H9 (cell line): ENCODE measurements around the gene GRIK4. TPM values are rescaled to one million over a fixed set of nuclear protein-coding genes. Genes with fewer than 3 reads are reported as not detected.
A peak's percentile ranks its signal among the peaks of the same experiment; 100 is the strongest.

ENCODE experiments used
- DNase-seq: peaks from one replicate; pipeline ENCODE4 v3.0.0-alpha.2; 2017
- H2AFZ ChIP-seq: one replicate; pipeline ENCODE4 v1.6.1; 2013; ENCODE audit warnings: mild to moderate bottlenecking, low read length, control low read depth, moderate library complexity
- H2AK5ac ChIP-seq: 2 replicates; pipeline ENCODE4 v1.6.1; 2013; ENCODE audit warnings: low read length, control low read depth, mixed read lengths; ENCODE audit not compliant: insufficient read length
- H2BK120ac ChIP-seq: one replicate; pipeline ENCODE4 v1.6.1; 2013; ENCODE audit warnings: low read depth, mild to moderate bottlenecking, low read length, control low read depth, inconsistent platforms; ENCODE audit not compliant: poor library complexity, severe bottlenecking
- H2BK12ac ChIP-seq: 2 replicates; pipeline ENCODE4 v1.6.1; 2013; ENCODE audit warnings: low read length, control low read depth, mixed read lengths, low read depth; ENCODE audit not compliant: insufficient read length
- H2BK15ac ChIP-seq: 2 replicates; pipeline ENCODE4 v1.6.1; 2013; ENCODE audit warnings: low read depth, low read length, control low read depth
- H2BK20ac ChIP-seq: one replicate; pipeline ENCODE4 v1.6.1; 2013; ENCODE audit warnings: low read depth, mild to moderate bottlenecking, low read length, control low read depth, inconsistent platforms; ENCODE audit not compliant: poor library complexity, severe bottlenecking
- H2BK5ac ChIP-seq: 2 replicates; pipeline ENCODE4 v1.6.1; 2013; ENCODE audit warnings: low read length, control low read depth, mixed read lengths; ENCODE audit not compliant: insufficient read length
- H3K14ac ChIP-seq: 2 replicates; pipeline ENCODE4 v1.6.1; 2013; ENCODE audit warnings: low read length, control low read depth; ENCODE audit not compliant: insufficient read depth
- H3K18ac ChIP-seq: 2 replicates; pipeline ENCODE4 v1.6.1; 2013; ENCODE audit warnings: low read depth, mild to moderate bottlenecking, mixed read lengths, low read length, control low read depth; ENCODE audit not compliant: insufficient read length
- H3K23ac ChIP-seq: 2 replicates; pipeline ENCODE4 v1.6.1; 2013; ENCODE audit warnings: low read length, control low read depth, mixed read lengths, low read depth; ENCODE audit not compliant: insufficient read length
- H3K23me2 ChIP-seq: 2 replicates; pipeline ENCODE4 v1.6.1; 2013; ENCODE audit warnings: low read depth, mild to moderate bottlenecking, mixed read lengths, low read length, control low read depth; ENCODE audit not compliant: insufficient read length, poor library complexity, severe bottlenecking
- H3K27ac ChIP-seq: 2 replicates; pipeline ENCODE4 v1.5.1; 2013; ENCODE audit warnings: low read length, control low read depth, mixed read lengths, low read depth; ENCODE audit not compliant: insufficient read length
- H3K27me3 ChIP-seq: 2 replicates; pipeline ENCODE4 v1.6.1; 2013; ENCODE audit warnings: low read length, control low read depth, inconsistent platforms; ENCODE audit not compliant: insufficient read depth
- H3K4ac ChIP-seq: 2 replicates; pipeline ENCODE4 v1.6.1; 2013; ENCODE audit warnings: low read depth, mild to moderate bottlenecking, control low read depth, inconsistent platforms, low read length, moderate library complexity
- H3K4me1 ChIP-seq: 2 replicates; pipeline ENCODE4 v1.6.1; 2013; ENCODE audit warnings: low read length, control low read depth, inconsistent platforms; ENCODE audit not compliant: insufficient read depth
- H3K4me2 ChIP-seq: 2 replicates; pipeline ENCODE4 v1.6.1; 2013; ENCODE audit warnings: low read length, control low read depth, mixed read lengths; ENCODE audit not compliant: insufficient read length, insufficient read depth
- H3K56ac ChIP-seq: 2 replicates; pipeline ENCODE4 v1.6.1; 2013; ENCODE audit warnings: low read depth, mild to moderate bottlenecking, mixed read lengths, low read length, control low read depth; ENCODE audit not compliant: insufficient read length
- H3K79me1 ChIP-seq: 2 replicates; pipeline ENCODE4 v1.6.1; 2013; ENCODE audit warnings: low read depth, mild to moderate bottlenecking, moderate library complexity, low read length, control low read depth, inconsistent platforms; ENCODE audit not compliant: insufficient read depth, poor library complexity, severe bottlenecking
- H3K79me2 ChIP-seq: 2 replicates; pipeline ENCODE4 v1.6.1; 2013; ENCODE audit warnings: low read length, control low read depth, inconsistent platforms; ENCODE audit not compliant: insufficient read depth
- H3K9ac ChIP-seq: 2 replicates; pipeline ENCODE4 v1.6.1; 2013; ENCODE audit warnings: low read length, control low read depth, mixed read lengths; ENCODE audit not compliant: insufficient read length; ENCODE audit errors: extremely low read depth
- H3K9me3 ChIP-seq: one replicate; pipeline ENCODE4 v1.6.1; 2013; ENCODE audit warnings: low read depth, low read length, inconsistent platforms; ENCODE audit not compliant: control insufficient read depth
- H3T11ph ChIP-seq: one replicate; pipeline ENCODE4 v1.6.1; 2013; ENCODE audit warnings: mild to moderate bottlenecking, low read length, control low read depth, inconsistent platforms
- H4K20me1 ChIP-seq: one replicate; pipeline ENCODE4 v1.6.1; 2013; ENCODE audit not compliant: control insufficient read depth, insufficient read length, insufficient read depth
- H4K5ac ChIP-seq: 2 replicates; pipeline ENCODE4 v1.6.1; 2013; ENCODE audit warnings: low read depth, mild to moderate bottlenecking, mixed read lengths, low read length, control low read depth; ENCODE audit not compliant: insufficient read length
- H4K8ac ChIP-seq: replicated peaks from 2 replicates; pipeline ENCODE4 v1.6.1; 2013; ENCODE audit warnings: low read length, control low read depth, mixed read lengths, low read depth; ENCODE audit not compliant: insufficient read length
- H4K91ac ChIP-seq: 2 replicates; pipeline ENCODE4 v1.6.1; 2013; ENCODE audit warnings: low read depth, mild to moderate bottlenecking, moderate library complexity, mixed read lengths, low read length, control low read depth; ENCODE audit not compliant: insufficient read length
- H3K27ac Mint-ChIP-seq, 3 experiments: 2 replicates in 2 of 3; 3 replicates in 1 of 3; pipeline ENCODE4 v1.8.0; 2020 to 2021; ENCODE audit warnings: mixed read lengths in 3 of 3, mild to moderate bottlenecking in 1 of 3, moderate library complexity in 1 of 3
- H3K27me3 Mint-ChIP-seq: 2 replicates; pipeline ENCODE4 v1.8.0; 2021; ENCODE audit warnings: low read depth, mild to moderate bottlenecking, moderate library complexity, mixed read lengths
- H3K36me3 Mint-ChIP-seq, 3 experiments: 2 replicates in 2 of 3; 3 replicates in 1 of 3; pipeline ENCODE4 v1.8.0; 2020 to 2021; ENCODE audit warnings: low read depth in 3 of 3, mixed read lengths in 3 of 3; ENCODE audit not compliant: insufficient read depth in 1 of 3
- H3K4me1 Mint-ChIP-seq, 2 experiments: 2 replicates each; pipeline ENCODE4 v1.8.0; 2020; ENCODE audit warnings: mixed read lengths in 2 of 2
- H3K4me3 Mint-ChIP-seq, 2 experiments: 2 replicates in 1 of 2; 3 replicates in 1 of 2; pipeline ENCODE4 v1.8.0; 2020 to 2021; ENCODE audit warnings: mild to moderate bottlenecking in 2 of 2, mixed read lengths in 2 of 2, moderate library complexity in 1 of 2
- H3K9me3 Mint-ChIP-seq, 2 experiments: 2 replicates in 1 of 2; 3 replicates in 1 of 2; pipeline ENCODE4 v1.8.0; 2020; ENCODE audit warnings: mild to moderate bottlenecking in 2 of 2, mixed read lengths in 2 of 2, moderate library complexity in 1 of 2
- WGBS: extraction: QIAGEN DNeasy Blood & Tissue Kit; methylation state at CpG from one replicate; pipeline ENCODE4 v1.1.7; 2013; ENCODE audit warnings: missing lambda C conversion rate, low lambda C conversion rate, mixed read lengths; ENCODE audit not compliant: insufficient read length; ENCODE audit errors: extremely low coverage; 5-methylcytosine and 5-hydroxymethylcytosine counted together
- total RNA-seq: library from RNA; stranded (reverse); gene quantifications from 2 replicates; pipeline ENCODE4 v1.2.1, GENCODE V29; 2021
- TF ChIP-seq, protein P1 (sequence below): fragments of 200-600 bp; sonication (generic); conservative IDR thresholded peaks from 3 replicates; pipeline ENCODE4 v1.8.0; 2021; ENCODE audit warnings: antibody characterized with exemption, mild to moderate bottlenecking

Gene GRIK4
- total RNA-seq, 1 experiment from 2014 or later, result 2.3 TPM

DNA sequence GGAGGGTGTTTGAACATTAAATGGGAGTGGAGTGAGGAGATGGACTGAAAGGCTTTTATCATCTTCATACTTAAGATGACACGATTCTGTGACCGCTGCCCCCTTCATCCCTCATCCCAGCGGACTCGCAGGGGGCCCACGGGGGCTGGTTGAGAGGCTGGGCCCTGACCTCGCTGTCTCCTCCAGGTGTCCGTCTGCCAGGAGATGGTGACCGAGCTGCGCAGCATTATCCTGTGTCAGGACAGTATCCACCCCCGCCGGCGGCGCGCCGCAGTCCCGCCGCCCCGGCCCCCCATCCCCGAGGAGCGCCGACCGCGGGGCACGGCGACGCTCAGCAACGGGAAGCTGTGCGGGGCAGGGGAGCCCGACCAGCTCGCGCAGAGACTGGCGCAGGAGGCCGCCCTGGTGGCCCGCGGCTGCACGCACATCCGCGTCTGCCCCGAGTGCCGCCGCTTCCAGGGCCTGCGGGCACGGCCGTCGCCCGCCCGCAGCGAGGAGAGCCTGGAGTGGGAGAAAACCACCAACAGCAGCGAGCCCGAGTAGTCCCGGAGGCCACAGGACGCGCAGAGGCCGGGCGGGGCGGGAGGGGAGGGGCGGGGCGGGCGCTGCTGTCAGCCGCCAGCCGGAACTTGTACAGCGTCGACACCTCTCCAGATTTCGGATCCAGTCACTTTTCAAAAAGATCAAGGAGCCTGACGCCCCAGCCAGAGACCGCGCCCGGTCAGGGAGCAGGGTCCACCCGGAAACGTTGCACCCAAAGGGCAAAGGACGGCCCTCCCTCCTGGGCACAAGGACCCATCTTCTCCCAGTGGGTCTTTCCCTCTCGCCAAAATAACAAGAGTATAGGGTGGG is 474.4 kb downstream of the GRIK4 start:
- no peaks in the 10 kb centered on the region; a peak in 1 of 5 replicates for H3K9me3 Mint-ChIP-seq
- Histone ChIP-seq H3K56ac (no peak overlapping the region), H3K9ac (no peak overlapping the region), H2AFZ (peak overlapping the region; percentile 45), H4K5ac (no peak overlapping the region), H2BK15ac (no peak overlapping the region), H4K20me1 (no peaks in the 10 kb centered on the region), H3K23me2 (peaks cover 3% of the 10 kb centered on the region), H3K18ac (no peak overlapping the region), H2BK5ac (no peak overlapping the region), H3K9me3 (no peaks in the 10 kb centered on the region), H2BK20ac (no peak overlapping the region), H3K4me2 (peak overlapping the region; percentile 78), H3K23ac (no peak overlapping the region), H3K14ac (peak overlapping the region; percentile 55; the same call in 1 of the 2 replicates), H2AK5ac (no peak overlapping the region), H4K8ac (no peak overlapping the region), H3K79me1 (no peaks in the 10 kb centered on the region), H3K27ac (no peak overlapping the region), H4K91ac (no peak overlapping the region), H2BK120ac (no peak overlapping the region), H3K27me3 (no peaks in the 10 kb centered on the region; the same call in 1 of the 2 replicates), H2BK12ac (no peak overlapping the region), H3K79me2 (no peaks in the 10 kb centered on the region), H3K4me1 (peaks cover 12% of the 10 kb centered on the region), H3K4ac (no peak overlapping the region), H3T11ph (no peak overlapping the region)
- TF ChIP-seq, protein P1, sequence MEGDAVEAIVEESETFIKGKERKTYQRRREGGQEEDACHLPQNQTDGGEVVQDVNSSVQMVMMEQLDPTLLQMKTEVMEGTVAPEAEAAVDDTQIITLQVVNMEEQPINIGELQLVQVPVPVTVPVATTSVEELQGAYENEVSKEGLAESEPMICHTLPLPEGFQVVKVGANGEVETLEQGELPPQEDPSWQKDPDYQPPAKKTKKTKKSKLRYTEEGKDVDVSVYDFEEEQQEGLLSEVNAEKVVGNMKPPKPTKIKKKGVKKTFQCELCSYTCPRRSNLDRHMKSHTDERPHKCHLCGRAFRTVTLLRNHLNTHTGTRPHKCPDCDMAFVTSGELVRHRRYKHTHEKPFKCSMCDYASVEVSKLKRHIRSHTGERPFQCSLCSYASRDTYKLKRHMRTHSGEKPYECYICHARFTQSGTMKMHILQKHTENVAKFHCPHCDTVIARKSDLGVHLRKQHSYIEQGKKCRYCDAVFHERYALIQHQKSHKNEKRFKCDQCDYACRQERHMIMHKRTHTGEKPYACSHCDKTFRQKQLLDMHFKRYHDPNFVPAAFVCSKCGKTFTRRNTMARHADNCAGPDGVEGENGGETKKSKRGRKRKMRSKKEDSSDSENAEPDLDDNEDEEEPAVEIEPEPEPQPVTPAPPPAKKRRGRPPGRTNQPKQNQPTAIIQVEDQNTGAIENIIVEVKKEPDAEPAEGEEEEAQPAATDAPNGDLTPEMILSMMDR, result peak; percentile 46; the same call in 2 of the 3 replicates
- DNase-seq, result peak; percentile 73
- peak overlapping the region in 1 of 3 experiments; percentile 24; a peak in 1 of 7 replicates for H3K27ac Mint-ChIP-seq
- peaks cover 17% of the 10 kb centered on the region for H3K27me3 Mint-ChIP-seq
- no CpG with 5 or more reads among the region's 72 CpGs for WGBS
- H3K4me1 Mint-ChIP-seq, result peaks cover 37 to 40% of the 10 kb centered on the region in 2 experiments
- peak overlapping the region; percentile 47 to 74 for H3K4me3 Mint-ChIP-seq
- peaks cover 0 to 2% (median 0%) of the 10 kb centered on the region in 3 experiments; a peak in 1 of 7 replicates for H3K36me3 Mint-ChIP-seq
